ENCODE data around the gene SESTD1. TPM values are rescaled to one million over a fixed set of nuclear protein-coding genes. Genes with fewer than 3 reads are reported as not detected.

SESTD1 gene
- total and polyA plus RNA-seq, 2 of the 8 experiments (the other 6 are each of a cell fraction or from before 2014, with no cell fraction given) = 5.2 to 49.6 TPM

DNA sequence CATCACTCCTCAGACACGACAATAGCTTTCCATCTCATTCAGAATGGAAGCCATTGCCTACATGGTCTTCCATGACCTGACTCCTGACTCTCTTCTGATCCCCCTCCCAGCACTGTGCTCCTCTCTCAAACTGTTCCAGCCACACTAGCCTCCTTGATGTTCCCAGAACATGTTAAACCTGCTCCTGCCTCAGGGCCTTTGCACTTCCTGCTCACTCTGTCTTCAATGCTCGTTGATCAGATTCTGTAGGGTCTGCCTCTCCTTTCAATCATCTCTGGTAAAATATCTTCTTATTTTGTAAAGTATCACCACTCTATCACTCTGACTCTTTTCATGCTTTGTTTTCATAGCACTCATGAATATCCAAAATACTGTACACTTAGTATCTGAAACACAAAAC, 84.9 kb downstream of the SESTD1 start:
- DNase-seq (ENCODE audit: low read depth in 1 of 2, low spot score in 2 of 2) (no peak), FAIRE-seq (no peak)
- Histone ChIP-seq H2BK20ac (ENCODE audit: low read length) (0 out of 2 replicates have a peak overlapping the region, but pooled peaks have one; percentile 4), H3K23me2 (ENCODE audit: low read depth, low read length) (no peaks in the 10 kb centered on the region), H3K18ac (ENCODE audit: extremely low read depth, low read length) (no peak overlapping the region), H3K4me1 (replicated peaks in 1 of 4; ENCODE audit: control insufficient read depth in 3 of 4, insufficient read depth in 4 of 4, low read length in 3 of 4) (peaks cover 2 to 13% (median 8%) of the 10 kb centered on the region in 4 experiments; a peak in 3 of 7 replicates), H3K79me1 (ENCODE audit: low read depth, low read length) (no peaks in the 10 kb centered on the region), H4K20me1 (replicated peaks in 1 of 2; ENCODE audit: control insufficient read depth in 1 of 2, insufficient read depth in 2 of 2, low read length in 2 of 2) (no peaks in the 10 kb centered on the region), H3K4me3 (ENCODE audit: extremely low read depth in 1 of 4, insufficient read depth in 2 of 4, low read depth in 3 of 4, low read length in 4 of 4) (peak overlapping the region in 1 of 4 experiments; percentile 27; a peak in 1 of 8 replicates), H3K9ac (replicated peaks in 1 of 4; ENCODE audit: extremely low read depth in 1 of 4, low read depth in 3 of 4, low read length in 3 of 4) (no peak overlapping the region), H4K5ac (ENCODE audit: insufficient read length, low read depth, low read length) (no peak overlapping the region), H2BK120ac (replicated peaks; ENCODE audit: low read depth, low read length) (no peak overlapping the region), H3K4me2 (ENCODE audit: insufficient read depth in 1 of 2, low read depth in 2 of 2, low read length in 2 of 2) (peak overlapping the region in 1 of 2 experiments; percentile 24; a peak in 1 of 4 replicates), H4K91ac (replicated peaks; ENCODE audit: insufficient read length, low read length) (peak overlapping the region; percentile 61), H2BK5ac (ENCODE audit: low read depth, low read length) (peak overlapping the region; percentile 20; the same call in 1 of the 2 replicates), H3K36me3 (ENCODE audit: control insufficient read depth in 2 of 4, insufficient read depth in 4 of 4, low read length in 3 of 4) (no peaks in the 10 kb centered on the region; a peak in 1 of 8 replicates), H2AFZ (ENCODE audit: low read length) (no peak overlapping the region), H2AK5ac (ENCODE audit: low read depth, low read length) (0 out of 2 replicates have a peak overlapping the region, but pooled peaks have one; percentile 30), H3K4ac (replicated peaks; ENCODE audit: insufficient read length, low read depth, low read length) (peak overlapping the region; percentile 87), H4K8ac (ENCODE audit: extremely low read depth, insufficient read depth, low read length) (no peak overlapping the region), H3K9me3 (ENCODE audit: insufficient read depth in 2 of 2, low read depth in 1 of 2, low read length in 1 of 2) (no peaks in the 10 kb centered on the region), H2BK15ac (ENCODE audit: low read length) (peak overlapping the region; percentile 9; the same call in 1 of the 2 replicates), H2BK12ac (ENCODE audit: low read depth, low read length) (no peak overlapping the region), H3K79me2 (ENCODE audit: control insufficient read depth in 1 of 2, insufficient read depth in 2 of 2, low read length in 2 of 2) (no peaks in the 10 kb centered on the region; a peak in 1 of 4 replicates), H3K56ac (replicated peaks; ENCODE audit: insufficient read length, low read depth, low read length) (no peak overlapping the region), H3K23ac (ENCODE audit: insufficient read length) (no peak overlapping the region), H3K14ac (ENCODE audit: insufficient read length) (no peak overlapping the region), H3K27ac (ENCODE audit: low read depth, low read length) (no peak overlapping the region), H3K27me3 (replicated peaks in 1 of 4; ENCODE audit: control insufficient read depth in 3 of 4, extremely low read depth in 1 of 4, insufficient read depth in 3 of 4, low read length in 3 of 4) (no peaks in the 10 kb centered on the region)
- ChIA-PET POLR2A (ENCODE audit: partially characterized antibody) (no interaction called here), CTCF (ENCODE audit: partially characterized antibody) (interaction anchor here (0.9 kb wide), 1 partner anchor 159 kb away, joined by 3 read pairs; no protein-coding TSS in a partner anchor)
- 86% methylated on average over 2 of the region's 2 CpGs; no CpG with 5 or more reads in 1 of the 2 experiments for WGBS, 2 experiments (ENCODE audit: extremely low coverage in 1 of 2, insufficient coverage in 1 of 2, insufficient read length in 1 of 2, insufficient replicate concordance in 2 of 2, low coverage in 1 of 2, low lambda C conversion rate in 2 of 2, missing lambda C conversion rate in 1 of 2)
- TF ChIP-seq BRCA1 (IDR thresholded peaks at IDR 0.05; ENCODE audit: low read depth, low read length) = no peak
- peak; percentile 98 for TF ChIP-seq KDM1A (IDR thresholded peaks at IDR 0.05; ENCODE audit: borderline replicate concordance, low read length)
- no peak for TF ChIP-seq CBX5 (IDR thresholded peaks at IDR 0.05; ENCODE audit: low read depth, low read length)
- TF ChIP-seq JUN (IDR thresholded peaks at IDR 0.05; ENCODE audit: low read depth, low read length) = no peak
- TF ChIP-seq SP1 (IDR thresholded peaks at IDR 0.05; ENCODE audit: low read depth, low read length) = no peak
- TF ChIP-seq CEBPB (IDR thresholded peaks at IDR 0.05; ENCODE audit: low read depth, low read length) = no peak
- no peak for TF ChIP-seq GABPA (IDR thresholded peaks at IDR 0.05; ENCODE audit: borderline replicate concordance, insufficient read depth, low read length)
- no peak for TF ChIP-seq PHF8 (conservative IDR thresholded peaks at IDR 0.05; ENCODE audit: low read depth, low read length)
- peak in 1 of 2 experiments; percentile 97; a peak in 2 of 4 replicates for TF ChIP-seq HDAC2 (IDR thresholded peaks at IDR 0.05; ENCODE audit: borderline replicate concordance in 1 of 2, low read depth in 2 of 2, low read length in 2 of 2)
- no peak for TF ChIP-seq MAFK (IDR thresholded peaks at IDR 0.05; ENCODE audit: low read depth, low read length)
- TF ChIP-seq NANOG (IDR thresholded peaks at IDR 0.05; ENCODE audit: insufficient read depth, low read depth, low read length, poor library complexity, severe bottlenecking) = no peak
- no peak for TF ChIP-seq SIRT6 (IDR thresholded peaks at IDR 0.05; ENCODE audit: low read length)
- no peak for TF ChIP-seq CTBP2 (IDR thresholded peaks at IDR 0.05; ENCODE audit: borderline replicate concordance, insufficient read depth, insufficient read length, low read length)
